GM03348 (cell line): ENCODE results near the gene ANKRD13B.

Source experiments
- DNase-seq: peaks from one replicate; pipeline ENCODE4 v3.0.0; 2012; ENCODE audit warnings: low spot score

ANKRD13B gene

DNA sequence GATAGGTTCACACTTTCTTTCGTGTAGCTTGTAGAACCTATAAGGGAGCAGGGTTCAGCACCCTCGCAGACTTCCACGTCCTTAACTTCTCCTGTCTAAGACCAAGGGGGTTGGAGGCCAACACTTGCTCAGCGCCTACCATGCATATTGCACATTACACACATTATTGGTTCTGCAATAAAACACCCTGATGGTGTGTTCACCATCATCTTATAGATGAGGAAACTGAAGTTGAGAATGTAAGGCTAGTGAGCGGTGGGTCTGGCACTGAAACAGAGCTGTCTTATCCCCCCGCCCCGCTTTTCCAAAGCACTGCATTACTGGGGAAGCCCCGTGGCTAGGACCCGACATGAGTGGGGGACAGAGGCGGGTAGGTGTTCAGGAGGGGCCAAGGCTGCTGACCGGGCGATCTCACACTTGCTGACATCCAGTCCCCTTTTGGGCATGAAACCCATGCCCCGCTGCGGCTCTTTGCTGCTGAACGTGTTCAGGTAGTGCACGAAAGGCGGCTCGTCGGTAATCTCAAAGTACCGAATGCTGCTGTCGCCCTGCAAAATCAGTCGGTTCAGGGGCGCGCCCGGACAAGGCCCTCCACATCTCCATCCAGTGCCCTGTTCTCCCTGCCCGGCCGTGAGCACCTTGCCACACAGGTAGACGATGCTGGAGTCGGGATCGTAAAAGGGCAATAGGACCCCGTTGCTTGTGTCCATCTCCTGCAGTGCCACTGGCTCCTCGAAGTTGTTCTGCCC is 23.5 kb downstream of the ANKRD13B start:
- no peak for DNase-seq

- peak; percentile 78 for DNase-seq
These were observed 24.2 kb downstream of the ANKRD13B start for GRCh38 chr17:29617125-29617480.

DNA sequence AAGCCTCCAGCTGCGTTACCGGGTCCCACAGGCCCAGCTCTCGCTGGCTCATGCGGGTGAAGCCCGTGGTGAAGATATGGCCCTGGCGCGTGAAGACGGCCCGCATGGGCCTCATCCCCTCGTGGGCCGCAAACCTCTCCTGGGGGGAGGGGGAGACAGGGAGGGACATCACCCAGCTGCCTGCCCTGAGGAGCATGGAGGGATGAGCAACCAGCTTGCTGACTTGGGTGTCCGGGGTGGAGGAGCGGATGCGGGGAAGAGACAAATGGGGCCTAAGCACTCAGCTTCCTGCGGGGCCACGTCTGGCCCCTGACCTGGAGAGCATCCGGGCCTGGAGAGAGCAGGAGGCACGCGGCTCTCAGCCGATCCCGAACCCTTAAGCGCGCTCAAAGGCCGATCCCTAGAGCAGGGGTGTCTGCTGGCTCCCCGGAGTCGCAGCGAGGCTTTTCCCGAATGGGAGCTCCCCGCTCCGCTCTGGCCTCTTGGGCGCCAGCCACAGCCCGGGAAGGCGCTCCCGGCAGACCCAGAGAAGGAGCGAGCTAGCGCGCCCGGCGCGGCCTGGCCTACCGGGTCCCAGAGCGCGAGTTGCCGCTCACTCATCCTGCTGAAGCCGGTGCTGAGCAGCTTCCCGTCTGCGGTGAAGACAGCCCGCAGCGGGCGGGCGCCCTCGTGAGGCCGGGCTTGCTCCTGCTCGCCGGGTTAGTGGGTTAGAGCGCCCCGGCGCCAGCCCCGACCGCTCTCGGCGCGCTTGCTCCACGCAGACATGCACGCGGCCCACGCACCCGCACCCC is 24.7 kb downstream of the ANKRD13B start:
- DNase-seq: peak; percentile 87

GRCh38 chr17:29618272-29619065 is 25.5 kb downstream of the ANKRD13B start:
- no peak for DNase-seq

GRCh38 chr17:29619251-29619650 is 26.3 kb downstream of the ANKRD13B start:
- peak; percentile 41 for DNase-seq

- peak; percentile 31 for DNase-seq
These were observed 27.3 kb downstream of the ANKRD13B start for GRCh38 chr17:29620271-29620670.

- DNase-seq: no peak
These were observed 28.0 kb downstream of the ANKRD13B start for GRCh38 chr17:29620779-29621500.

DNA sequence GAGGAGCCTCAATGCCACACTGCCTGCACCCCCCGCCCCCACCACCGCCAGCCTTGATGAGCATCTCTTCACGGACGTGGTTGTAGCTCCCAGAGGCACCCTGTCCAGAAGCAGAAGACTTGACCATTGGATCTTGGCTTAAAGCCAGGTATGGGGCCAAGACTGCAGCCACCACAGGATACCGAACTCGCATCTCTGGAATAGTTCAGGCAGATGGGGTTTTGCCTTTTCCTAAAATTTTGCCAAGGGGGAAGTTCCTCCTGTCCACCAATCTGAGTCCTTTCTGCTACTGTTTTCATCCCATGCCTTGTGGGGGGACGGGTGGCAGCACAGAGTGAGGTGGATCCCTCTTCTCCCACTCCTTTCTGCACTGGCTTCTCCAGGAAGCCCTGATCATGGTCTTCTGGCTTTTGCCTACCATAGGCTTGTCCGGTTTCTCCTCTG is 28.8 kb downstream of the ANKRD13B start:
- DNase-seq: no peak

GRCh38 chr17:29622337-29623282 is 29.7 kb downstream of the ANKRD13B start, which contains the start of gene CORO6:
Gene CORO6 (minus strand): TSS chr17:29622912. CDS start chr17:29621421, 1,491 bp downstream.
- DNase-seq: peak; percentile 89

GRCh38 chr17:29623283-29623647 is 30.3 kb downstream of the ANKRD13B start:
- DNase-seq: no peak

GRCh38 chr17:29624586-29624985 is 31.7 kb downstream of the ANKRD13B start:
- DNase-seq: no peak

DNA sequence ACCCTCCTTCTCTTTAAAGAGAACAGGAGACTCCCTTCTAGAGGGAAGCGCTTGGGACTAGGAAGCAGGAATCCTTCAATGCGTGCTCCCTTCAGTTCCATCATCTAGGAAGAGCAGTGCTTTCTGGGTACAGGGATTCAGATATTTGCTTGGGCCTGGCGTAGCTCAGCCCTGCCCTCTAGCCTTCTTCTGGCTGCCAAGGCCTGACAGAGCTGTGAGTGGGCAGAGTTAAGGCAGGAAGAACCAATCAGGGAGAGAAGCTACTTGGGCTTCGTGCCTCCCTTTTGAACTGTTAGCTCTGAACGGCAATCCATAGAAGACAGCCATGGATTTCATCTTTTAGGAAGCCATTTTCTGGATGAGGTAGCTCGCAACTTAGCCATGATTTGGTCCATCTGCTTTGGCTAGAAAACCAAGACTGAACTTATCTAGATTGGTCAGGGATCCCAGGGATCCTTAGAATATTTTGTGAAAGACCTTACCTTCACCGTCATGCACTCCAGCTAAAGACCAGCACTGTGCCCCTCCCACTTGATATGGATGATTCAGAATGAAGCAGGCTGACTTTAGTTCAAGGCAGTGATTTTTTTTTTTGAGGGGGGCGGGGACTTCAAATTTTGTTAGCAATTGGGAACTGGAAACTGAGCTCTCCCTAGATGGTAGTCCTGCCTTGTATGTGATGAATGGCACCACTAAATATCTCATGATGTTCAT is 32.3 kb downstream of the ANKRD13B start:
- DNase-seq: peak; percentile 69

- no peak for DNase-seq
These were observed 35.0 kb downstream of the ANKRD13B start for GRCh38 chr17:29627951-29628350.

GRCh38 chr17:29628644-29629043 is 35.7 kb downstream of the ANKRD13B start:
- no peak for DNase-seq

GRCh38 chr17:29629839-29630238 is 36.9 kb downstream of the ANKRD13B start:
- DNase-seq: no peak

DNA sequence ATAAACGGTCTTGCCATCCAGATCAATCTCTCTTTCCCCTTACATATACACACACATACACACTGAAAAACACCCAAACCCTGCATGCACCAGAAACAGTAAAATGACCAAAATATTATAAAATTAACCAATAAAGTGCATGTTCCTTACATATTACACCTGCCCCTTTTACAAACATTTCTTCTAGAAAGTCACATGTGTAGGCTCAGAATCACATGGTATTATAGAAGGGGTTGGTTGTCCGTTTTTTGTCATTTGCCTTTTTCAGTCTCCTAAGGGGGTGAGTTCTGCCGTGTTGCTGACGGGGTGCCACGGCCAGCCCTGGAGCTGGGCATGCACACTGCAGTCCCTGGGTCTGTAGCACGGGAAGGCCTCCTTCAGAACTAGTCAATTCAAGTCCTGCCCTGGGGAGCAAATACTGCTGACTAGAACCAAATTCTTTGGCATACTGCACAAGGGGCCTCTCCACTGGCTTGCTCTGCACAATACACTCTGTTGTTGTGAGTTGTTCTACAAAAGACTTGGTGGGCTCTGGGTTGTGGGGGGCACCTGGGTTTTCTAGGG is 37.8 kb downstream of the ANKRD13B start:
- DNase-seq: no peak

GRCh38 chr17:29633886-29634285 is 41.0 kb downstream of the ANKRD13B start:
- no peak for DNase-seq

DNA sequence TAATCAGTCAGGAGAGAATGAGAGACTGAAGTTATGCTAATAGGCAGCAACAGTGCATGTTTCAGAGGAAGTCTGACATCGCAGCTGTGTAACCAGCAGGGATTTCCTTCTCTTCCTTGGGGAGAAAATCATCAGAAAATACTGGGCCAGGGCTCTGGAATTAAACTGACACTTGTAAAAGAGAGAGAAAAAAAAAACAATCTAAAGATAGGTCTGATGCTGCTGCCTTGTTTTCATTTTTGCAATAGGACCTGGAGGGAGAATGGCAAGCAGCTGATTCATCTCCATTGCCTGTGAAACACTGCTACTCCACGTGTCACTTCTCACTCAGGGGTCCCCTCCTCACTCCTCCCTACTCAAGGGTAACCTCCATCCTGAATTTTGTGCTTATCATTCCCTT is 47.5 kb downstream of the ANKRD13B start:
- peak; percentile 46 for DNase-seq

- no peak for DNase-seq
These were observed 48.2 kb downstream of the ANKRD13B start for GRCh38 chr17:29640981-29641642.
